ENCODE data around the gene DLG5.

DNA sequence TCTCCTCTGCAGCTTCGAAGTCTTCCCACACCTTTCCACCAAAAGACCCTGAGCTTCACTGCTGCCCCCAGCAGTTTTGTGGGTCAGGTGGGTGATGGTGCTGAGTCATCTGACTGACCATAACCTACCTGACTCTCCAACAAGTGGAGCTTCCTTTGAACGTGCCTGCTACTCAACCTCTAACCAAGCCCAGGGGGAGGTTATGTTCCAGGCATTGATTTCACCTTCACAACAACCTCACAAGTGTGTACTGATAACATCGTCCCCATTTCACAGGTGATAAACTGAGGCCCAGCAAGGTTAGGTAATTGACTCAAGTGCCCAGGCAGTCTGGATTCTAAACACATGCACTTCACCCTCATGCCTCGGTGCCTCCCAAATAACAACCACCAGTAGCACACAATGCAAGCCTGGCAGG is 66.7 kb downstream of the DLG5 start:
- TF ChIP-seq CTCF (IDR thresholded peaks at IDR 0.05) (no peak), POLR2A (IDR thresholded peaks at IDR 0.05) (no peak)

Measured in gastroesophageal sphincter (tissue), 3 donors.